GM18868 (cell line): Measurements from ENCODE around the gene TAS1R1.

Experiments
- ATAC-seq: cut with Tn5 transposase; IDR thresholded peaks from one replicate; pipeline ENCODE4 v1.9.1; 2021; ENCODE audit warnings: mild to moderate bottlenecking, moderate library complexity; ENCODE audit not compliant: unreplicated experiment

TAS1R1 gene

DNA sequence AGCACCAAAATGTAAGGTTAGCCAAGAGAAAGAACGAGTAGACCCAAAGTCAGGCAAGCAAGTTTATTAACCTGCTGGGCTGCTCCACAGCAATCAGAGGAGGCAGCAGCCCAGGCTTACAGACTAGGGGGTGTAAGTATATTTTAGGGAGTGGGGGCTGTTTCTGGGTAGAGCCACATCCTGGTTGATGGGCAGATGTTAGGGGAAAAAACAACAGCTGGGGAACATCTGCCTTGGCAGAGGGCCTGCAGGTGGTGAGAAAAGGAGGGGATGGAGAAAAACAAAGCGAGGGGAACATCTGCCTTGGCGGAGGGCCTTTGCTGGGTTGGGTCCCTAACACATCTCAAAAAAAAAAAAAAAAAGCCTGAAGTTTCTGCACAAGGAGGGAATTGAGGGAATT, 15.0 kb downstream of the TAS1R1 start:
- no peak for ATAC-seq

GRCh38 chr1:6570987-6571386, 15.9 kb downstream of the TAS1R1 start:
- ATAC-seq = no peak

GRCh38 chr1:6572653-6573383, 17.7 kb downstream of the TAS1R1 start:
- no peak for ATAC-seq

DNA sequence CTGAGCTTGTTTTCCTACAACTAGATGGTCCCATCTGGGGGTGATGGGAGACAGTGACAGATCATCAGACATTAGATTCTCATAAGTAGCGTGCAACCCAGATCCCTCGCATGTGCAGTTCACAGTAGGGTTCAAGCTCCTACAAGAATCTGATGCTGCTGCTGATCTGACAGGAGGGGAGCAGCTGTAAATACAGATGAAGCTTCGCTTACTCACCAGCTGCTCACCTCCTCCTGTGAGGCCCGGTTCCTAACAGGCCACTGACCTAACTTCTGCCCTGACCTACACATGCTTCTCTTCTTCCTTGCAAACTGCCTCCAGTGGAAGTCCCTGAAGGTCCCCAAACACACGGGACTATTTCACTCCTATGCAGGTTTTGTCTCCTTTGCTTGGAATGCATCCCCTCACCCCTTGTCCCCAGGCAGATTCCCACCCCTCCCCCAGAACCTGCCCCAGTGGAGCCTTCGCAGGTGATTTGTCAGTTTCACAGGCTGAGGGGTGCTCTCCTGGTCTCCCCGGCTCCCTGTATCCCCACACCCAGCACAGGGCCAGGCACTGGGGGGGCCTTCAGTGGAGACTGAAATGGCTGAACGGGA, 19.0 kb downstream of the TAS1R1 start:
- no peak for ATAC-seq

GRCh38 chr1:6574818-6575217, 19.7 kb downstream of the TAS1R1 start:
- no peak for ATAC-seq

- ATAC-seq = no peak
Observed at GRCh38 chr1:6577831-6578525, 22.9 kb downstream of the TAS1R1 start.

DNA sequence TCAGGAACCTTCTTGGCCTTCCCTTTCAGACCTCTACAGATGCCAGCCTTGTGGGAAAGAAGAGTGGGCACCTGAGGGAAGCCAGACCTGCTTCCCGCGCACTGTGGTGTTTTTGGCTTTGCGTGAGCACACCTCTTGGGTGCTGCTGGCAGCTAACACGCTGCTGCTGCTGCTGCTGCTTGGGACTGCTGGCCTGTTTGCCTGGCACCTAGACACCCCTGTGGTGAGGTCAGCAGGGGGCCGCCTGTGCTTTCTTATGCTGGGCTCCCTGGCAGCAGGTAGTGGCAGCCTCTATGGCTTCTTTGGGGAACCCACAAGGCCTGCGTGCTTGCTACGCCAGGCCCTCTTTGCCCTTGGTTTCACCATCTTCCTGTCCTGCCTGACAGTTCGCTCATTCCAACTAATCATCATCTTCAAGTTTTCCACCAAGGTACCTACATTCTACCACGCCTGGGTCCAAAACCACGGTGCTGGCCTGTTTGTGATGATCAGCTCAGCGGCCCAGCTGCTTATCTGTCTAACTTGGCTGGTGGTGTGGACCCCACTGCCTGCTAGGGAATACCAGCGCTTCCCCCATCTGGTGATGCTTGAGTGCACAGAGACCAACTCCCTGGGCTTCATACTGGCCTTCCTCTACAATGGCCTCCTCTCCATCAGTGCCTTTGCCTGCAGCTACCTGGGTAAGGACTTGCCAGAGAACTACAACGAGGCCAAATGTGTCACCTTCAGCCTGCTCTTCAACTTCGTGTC, 23.7 kb downstream of the TAS1R1 start:
- no peak for ATAC-seq

DNA sequence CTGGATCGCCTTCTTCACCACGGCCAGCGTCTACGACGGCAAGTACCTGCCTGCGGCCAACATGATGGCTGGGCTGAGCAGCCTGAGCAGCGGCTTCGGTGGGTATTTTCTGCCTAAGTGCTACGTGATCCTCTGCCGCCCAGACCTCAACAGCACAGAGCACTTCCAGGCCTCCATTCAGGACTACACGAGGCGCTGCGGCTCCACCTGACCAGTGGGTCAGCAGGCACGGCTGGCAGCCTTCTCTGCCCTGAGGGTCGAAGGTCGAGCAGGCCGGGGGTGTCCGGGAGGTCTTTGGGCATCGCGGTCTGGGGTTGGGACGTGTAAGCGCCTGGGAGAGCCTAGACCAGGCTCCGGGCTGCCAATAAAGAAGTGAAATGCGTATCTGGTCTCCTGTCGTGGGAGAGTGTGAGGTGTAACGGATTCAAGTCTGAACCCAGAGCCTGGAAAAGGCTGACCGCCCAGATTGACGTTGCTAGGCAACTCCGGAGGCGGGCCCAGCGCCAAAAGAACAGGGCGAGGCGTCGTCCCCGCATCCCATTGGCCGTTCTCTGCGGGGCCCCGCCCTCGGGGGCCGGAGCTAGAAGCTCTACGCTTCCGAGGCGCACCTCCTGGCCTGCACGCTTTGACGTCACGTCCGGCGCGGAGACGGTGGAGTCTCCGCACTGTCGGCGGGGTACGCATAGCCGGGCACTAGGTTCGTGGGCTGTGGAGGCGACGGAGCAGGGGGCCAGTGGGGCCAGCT, 24.4 kb downstream of the TAS1R1 start, which contains the start of gene ZBTB48:
TSS of gene ZBTB48 (plus strand) at position 621 of the 745 bp plus-strand sequence. CDS start 616 bp downstream, outside the sequence.
- ATAC-seq = peak; percentile 96

DNA sequence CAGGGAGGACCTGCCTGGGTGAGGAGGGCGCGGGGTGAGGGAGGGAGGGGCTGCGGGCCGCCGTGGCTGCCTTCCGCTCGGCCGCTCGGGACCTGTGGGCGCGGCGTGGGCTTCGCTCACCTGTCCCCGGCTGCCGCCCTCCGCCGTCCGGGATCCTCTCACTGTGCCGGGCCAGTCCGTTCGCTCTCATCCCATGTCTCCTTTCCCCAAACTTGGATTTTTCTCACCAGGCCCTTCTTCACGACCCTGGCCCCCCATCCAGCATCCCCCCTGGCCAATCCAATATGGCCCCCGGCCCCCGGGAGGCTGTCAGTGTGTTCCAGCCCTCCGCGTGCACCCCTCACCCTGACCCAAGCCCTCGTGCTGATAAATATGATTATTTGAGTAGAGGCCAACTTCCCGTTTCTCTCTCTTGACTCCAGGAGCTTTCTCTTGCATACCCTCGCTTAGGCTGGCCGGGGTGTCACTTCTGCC, 25.0 kb downstream of the TAS1R1 start:
- ATAC-seq = no peak

GRCh38 chr1:6580593-6581409, 25.7 kb downstream of the TAS1R1 start:
- ATAC-seq = no peak

- no peak for ATAC-seq
Observed at GRCh38 chr1:6581561-6582305, 26.6 kb downstream of the TAS1R1 start.

DNA sequence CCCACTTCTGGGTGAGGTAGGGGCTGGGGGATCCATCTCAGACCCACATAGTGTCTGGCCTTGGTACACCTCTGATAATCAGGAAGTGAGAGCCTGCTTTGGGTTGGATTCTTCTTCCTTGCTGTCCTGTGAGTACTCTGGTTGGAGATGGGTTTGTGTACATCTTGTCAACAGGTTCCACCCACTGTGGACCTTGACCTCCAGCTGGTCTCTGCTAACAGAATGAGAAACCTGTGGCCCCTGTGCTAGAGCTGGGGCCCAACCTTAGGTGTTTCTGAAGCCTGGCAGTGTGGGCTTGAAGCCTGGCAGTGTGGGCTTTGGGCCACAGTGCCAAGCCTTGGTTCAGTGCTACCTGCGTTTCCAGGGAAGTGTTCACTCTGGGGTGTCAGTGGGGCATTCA, 27.3 kb downstream of the TAS1R1 start:
- no peak for ATAC-seq

GRCh38 chr1:6584126-6585080, 29.3 kb downstream of the TAS1R1 start:
- ATAC-seq = no peak

DNA sequence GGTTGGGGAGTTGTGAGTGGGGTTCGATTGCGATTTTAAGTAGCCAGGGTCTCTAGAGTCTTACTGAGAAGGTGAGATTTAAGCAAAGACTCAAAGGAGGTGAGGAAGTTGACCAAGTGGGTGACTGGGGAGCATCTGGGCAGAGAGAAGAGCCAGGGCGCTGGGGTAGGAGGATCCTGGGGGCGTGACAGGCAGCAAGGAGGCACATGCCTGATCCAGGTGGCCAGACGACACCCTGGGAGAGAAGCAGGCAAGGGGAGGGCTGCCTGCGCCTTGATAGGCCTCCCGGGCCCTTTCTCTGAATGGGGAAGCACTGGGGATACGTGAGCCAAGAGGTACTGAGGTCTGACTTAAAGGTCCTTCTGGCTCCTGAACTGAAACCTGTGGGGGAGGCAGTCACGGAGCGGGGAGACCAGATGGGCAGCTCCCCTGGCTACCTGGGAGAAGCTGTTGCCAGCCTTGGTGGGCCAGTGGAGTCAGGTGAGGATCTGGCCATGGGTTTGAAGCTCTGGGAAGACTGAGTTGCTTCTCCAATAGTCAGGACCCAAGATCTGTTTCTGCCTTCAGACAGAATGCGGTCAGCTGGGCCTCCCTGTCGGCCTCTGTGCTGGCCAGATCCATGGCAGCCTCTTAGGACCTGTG, 30.1 kb downstream of the TAS1R1 start:
- no peak for ATAC-seq

DNA sequence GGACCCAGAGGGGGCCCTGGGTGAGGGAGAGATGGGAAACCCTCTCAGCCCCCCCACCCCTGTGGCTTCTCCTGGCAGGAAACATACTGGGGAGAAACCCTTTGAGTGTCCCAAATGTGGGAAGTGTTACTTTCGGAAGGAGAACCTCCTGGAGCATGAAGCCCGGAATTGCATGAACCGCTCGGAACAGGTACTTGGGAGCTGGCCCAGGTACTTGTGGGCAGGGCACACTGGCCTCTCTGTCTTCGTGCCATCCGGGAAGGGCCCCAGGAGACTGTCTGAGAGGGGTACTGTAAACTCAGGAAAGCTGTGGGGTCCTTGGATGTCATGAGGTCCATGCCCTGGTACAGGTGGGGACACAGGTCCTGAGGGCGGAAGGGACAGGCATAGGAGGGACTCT, 30.7 kb downstream of the TAS1R1 start:
- no peak for ATAC-seq

- ATAC-seq = no peak
Observed at GRCh38 chr1:6586404-6586816, 31.3 kb downstream of the TAS1R1 start.

GRCh38 chr1:6587261-6588005, 32.3 kb downstream of the TAS1R1 start:
- no peak for ATAC-seq
